CD4-positive, alpha-beta T cell treated with Interleukin-6 at 100 ng/mL for 8 hours (primary cell): Measurements from ENCODE around the gene KCTD17.
A peak's percentile ranks its signal among the peaks of the same experiment; 100 is the strongest.

Source experiments
- DNase-seq: peaks from one replicate; pipeline ENCODE4 v3.0.0-alpha.2; 2020; ENCODE audit warnings: mixed read lengths, low spot score

KCTD17 gene, protein sequence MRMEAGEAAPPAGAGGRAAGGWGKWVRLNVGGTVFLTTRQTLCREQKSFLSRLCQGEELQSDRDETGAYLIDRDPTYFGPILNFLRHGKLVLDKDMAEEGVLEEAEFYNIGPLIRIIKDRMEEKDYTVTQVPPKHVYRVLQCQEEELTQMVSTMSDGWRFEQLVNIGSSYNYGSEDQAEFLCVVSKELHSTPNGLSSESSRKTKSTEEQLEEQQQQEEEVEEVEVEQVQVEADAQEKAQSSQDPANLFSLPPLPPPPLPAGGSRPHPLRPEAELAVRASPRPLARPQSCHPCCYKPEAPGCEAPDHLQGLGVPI

DNA sequence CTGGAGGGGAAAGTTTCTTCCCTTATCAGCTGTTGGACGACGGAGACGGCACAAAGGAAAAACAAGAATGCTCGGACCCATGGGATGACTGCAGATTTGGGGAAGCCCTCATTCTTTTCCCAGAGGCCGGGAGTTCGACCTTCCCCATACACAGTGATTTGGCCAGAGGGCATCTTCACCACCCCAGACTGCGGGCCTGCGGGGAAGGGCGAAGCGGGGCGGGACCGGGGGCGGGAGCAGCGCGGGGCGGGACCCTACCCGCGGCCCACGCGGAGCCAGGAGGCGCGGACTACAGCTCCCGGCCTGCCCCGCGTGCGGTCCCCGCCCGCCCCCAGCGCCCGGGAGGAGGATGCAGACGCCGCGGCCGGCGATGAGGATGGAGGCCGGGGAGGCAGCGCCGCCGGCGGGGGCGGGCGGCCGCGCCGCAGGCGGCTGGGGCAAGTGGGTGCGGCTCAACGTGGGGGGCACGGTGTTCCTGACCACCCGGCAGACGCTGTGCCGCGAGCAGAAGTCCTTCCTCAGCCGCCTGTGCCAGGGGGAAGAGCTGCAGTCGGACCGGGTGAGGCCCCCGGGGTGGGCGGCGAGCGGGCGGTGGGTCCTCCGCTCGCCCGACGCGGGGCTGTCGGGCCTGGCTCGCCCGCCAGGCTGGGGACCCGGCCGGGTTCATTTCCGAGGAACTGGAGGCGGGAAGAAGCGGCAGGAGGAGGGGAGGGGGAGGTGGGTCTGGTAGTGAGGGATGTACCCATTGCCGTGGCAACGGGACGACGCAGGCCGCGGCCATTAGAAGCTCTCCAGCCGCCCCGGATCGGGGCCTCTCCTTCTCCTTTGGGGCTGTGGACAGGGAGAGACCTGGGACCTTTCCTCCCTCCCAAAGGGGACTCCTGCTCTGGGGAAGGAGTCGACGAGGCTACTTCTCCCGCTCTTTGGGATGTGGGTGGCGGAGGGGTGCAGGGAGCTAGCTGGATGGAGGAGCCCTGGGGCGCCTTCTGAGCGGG, at the start of gene KCTD17:
Gene KCTD17, plus strand, starts transcription at position 352 of the 995 bp plus-strand sequence. Its CDS starts 19 bp downstream, at position 371.
- peak; percentile 71 for DNase-seq

DNA sequence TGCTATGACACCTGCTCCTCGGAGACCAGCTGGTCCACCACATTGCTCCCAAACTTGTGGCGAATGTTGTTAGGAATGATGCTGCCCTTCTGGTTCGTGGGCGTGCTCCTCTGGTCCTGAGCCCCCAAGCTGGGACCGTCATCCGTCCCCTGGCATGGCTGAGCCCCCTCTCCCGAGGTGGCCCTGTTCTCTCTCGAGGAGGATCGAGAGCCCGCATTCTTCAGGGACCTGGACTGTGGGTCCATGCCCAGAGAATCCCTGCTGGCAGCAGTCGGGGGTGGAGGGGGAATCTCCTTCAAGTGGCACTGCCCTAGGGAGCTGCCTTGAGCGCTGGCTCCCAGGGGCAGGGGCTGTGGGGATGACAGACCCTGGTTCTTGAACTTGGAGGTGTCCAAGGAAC, 49.7 kb upstream of the KCTD17 start:
- DNase-seq, result no peak

DNA sequence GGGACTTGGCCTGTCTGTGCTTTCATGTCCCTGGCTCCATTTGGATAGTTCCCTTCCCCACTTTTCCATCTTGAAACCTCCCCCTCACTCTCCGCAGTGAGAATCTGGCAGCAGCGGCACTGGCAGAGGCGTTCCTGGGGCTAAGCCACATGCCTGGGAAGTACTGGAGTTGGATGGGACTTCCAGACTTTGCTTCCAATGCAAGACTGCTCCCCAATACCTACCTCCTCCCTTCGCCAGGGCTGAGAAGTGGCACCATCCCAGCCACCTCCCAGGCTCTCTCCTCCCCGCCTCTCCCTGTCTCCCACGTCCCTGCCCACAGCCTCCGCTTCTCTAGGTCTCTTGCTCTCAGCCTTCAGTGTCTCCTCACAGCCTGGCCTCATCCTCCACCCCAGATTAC, 48.9 kb upstream of the KCTD17 start:
- no peak for DNase-seq

DNA sequence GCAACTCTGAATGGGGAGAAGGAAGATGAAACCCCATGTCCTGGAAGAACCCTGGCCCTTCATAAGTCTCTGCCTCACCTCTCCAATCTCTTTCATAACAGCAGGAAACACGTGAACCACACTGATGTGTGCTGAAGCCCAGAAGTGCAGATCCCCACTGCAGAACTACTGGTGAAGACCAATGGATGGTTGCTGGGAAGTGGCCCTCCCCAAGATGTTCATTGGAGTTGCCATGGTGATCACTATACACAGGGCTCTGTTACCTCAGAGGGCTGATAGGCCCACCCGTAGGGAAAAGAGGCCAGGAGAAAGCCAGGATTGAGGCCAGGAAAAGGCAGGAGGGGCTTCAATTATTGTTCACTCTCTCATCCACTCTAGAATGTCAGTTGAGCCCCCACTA, 43.9 kb upstream of the KCTD17 start:
- DNase-seq, result no peak

DNA sequence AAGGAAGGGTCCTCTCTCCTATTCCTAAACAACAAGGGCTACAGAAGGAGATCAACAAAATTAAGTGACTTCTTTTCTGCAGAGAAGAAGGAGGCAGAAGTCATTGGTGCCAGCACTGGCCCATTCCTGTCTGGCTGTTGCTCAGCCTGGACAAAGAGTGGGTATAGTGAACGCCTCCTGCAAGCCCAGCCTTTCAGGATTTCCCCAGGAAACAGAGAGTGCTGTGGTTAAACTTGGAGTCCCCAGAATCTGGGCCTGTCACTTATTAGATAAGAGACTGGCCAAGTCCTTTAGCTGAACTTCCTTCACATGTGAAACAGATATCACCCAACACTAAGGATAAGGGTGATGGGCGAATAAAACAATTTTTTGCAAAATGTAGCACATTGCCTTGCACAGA, 43.2 kb upstream of the KCTD17 start:
- no peak for DNase-seq

DNA sequence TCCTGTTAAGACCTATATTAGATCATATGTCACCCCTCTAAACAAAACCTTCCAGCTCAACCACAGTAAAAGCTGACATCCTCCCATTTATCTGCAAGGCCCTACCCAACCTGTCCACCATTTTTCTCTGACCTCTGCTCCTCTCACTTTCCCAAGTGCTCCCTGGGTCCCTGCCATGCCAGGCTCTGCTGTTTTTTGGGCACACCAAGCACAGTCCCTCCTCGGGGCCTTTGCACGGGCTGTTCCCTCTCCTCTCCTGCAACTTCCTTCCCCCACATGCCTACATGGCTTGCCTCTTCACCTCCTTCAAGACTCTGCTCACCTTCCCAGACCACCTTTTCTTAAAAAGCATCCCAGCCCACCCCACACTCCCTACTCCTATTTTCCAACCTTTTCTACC, 42.1 kb upstream of the KCTD17 start:
- DNase-seq, result no peak

DNA sequence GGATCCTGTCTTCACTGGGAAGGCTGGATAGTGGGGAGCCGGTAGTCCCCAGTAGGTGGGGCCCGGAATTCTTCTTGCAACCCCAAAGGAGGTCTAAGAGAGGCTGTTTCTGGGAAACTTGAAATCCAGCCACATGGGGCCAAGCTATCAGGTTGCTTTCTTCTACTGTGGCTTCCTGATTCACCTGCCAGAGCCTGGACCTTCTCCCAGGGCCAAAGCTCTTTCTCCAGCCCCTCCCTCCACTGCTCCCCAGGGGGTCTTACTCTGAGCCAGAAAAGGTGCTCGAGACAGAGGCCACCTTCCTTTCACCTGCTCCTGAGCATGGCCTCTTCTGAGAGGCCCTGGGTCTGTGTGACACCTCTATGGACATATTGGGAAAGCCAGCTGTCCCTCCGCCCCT, 41.4 kb upstream of the KCTD17 start:
- DNase-seq, result no peak

DNA sequence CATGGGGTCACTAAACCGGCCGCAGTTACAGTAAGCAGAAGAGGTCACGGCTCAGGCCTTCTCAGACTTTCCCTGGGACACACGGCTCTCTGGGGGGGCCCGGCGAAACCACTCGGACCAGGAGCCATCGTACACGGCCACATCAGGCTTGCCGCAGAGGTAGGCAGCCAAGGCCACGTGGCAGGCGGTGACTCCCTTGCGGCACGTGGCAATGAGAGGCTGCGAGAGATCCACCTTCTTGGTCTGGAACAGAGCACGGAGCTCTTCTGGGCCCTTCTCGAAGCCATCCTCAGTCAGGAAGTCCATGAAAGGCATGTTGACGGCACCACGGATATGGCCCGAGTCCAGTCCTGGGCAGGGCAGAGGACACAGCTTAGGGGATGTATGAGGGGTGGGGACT, 40.6 kb upstream of the KCTD17 start:
- no peak for DNase-seq

DNA sequence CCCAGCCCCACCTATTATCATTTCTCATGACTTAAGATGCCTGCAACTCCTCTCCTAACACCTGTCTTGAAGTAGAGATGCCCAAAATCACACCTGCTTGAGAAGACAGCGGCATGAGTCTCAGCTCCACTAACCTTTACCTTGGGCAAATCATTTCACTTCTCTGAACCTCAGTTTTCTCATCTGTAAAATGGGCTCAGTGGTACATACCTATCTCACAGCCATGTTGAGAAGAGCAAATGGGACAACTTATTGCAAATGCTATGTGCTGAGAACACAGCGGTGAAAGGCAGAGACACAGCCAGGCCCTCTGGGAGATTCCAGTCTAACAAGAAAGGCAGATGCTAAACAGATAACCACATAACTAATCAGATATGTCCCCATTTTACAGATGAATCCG, 40.1 kb upstream of the KCTD17 start:
- DNase-seq, result no peak

DNA sequence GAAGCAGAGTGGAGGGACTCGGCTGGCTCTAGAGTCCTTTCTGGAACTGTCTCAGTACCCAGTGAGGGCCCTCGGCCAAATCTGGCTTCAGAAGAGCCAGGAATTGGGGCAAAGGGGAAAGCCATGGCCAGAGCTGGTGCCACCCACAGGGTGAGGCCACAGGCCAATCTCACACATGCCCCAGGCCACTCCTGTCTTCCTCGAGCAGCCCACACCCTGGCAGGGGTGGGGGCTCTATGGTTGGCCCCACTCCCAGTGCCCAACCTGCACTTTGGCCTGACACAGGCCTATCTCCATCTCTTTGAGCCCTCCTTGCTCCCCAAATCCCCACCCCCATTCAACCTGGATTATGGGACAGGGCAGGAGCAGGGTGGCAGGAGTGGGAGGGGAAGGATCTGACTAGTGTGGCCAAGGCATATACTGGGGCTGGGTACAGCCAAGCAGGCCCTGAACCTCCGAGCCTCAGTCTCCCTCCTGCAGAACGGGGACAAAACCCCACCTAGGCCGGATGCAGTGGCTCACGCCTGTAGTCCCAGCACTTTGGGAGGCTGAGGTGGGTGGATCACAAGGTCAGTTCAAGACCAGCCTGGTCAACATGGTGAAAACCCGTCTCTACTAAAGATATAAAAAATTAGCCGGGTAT, 39.2 kb upstream of the KCTD17 start:
- no peak for DNase-seq

DNA sequence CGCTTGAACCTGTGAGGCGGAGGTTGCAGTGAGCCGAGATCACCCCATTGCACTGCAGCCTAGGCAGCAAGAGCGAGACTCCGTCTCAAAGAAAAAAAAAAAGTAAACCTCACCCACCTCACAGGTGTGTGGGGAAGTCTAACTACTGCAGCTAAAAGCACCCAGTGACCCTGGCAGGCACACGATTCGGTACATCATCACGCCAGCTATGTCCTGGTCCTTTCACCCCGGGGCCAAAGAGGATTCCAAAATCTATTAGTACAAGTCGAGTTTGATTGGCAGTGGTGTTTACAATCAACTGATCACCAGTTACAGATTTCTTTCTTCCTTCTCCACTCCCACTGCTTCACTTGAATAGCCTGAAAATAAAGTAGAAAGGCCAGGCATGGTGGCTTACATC, 38.6 kb upstream of the KCTD17 start:
- DNase-seq, result no peak

DNA sequence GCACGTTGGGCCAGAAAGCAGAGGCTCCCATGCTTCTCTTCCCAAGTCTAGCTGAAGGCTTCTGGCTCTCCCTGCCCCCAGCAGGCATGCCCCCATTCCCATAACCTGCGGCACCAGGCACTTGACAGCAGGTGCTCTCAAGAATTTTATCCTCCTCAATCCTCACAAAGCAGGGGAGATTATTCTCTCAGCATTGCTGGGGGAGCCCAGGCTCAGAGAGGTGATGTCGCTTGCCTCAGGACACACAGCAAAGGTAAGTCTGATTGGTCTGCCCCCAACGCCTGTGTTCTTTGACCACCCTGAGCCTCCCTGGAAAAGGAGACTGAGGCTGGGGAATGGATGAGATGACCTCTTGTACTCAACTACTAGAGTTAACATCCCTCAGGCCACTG, 37.1 kb upstream of the KCTD17 start:
- DNase-seq, result no peak

DNA sequence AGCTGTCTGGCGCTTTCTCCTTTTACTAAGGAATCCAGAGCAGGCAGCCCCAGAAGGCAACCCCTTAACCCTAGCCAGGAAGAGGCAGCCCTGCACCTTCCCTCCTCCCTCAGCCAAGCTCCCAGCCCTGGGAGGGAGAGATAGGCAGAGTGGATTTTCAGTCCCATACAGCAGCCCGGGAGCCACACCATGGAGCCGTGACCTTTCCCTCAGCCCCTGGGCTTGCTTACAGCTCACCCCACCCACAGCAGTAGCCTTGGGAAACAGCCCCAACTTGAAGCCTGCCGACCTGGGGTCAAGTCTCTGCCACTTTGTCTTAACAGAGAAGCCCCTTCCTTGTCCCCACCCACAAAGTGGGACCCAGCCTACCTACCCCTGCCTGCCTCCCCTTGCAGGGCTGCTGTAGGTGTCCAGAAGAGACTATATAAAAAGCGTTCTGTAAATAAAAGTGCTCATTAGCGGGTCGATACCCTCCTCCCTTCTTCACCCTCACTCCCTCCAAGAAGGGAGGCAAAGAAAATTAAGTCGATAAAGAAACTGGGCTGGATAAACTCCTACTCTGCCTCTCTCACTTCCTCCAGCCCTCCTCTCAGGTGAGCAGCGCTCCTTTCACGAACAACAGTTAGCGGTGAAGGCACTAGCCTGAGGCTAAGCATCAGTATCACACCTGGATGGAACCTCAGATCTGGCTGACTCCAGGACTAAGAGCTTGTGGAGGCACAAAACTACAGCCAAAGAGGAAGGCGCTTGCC, 36.5 kb upstream of the KCTD17 start:
- DNase-seq, result no peak

DNA sequence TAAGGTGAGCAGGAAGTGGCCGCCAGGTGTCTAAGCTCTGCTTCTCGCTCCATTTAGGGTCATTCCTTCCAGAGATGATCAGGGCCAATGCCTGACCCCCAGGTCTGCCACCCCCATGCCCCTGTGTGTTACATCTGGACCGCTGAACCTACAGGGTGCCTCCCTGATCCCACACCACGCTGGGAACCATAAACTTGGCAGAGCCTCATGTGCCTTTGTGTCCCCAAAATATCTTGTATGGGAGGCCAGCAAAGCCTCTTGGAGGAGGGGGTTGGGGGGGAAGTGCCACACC, 36.0 kb upstream of the KCTD17 start:
- no peak for DNase-seq

DNA sequence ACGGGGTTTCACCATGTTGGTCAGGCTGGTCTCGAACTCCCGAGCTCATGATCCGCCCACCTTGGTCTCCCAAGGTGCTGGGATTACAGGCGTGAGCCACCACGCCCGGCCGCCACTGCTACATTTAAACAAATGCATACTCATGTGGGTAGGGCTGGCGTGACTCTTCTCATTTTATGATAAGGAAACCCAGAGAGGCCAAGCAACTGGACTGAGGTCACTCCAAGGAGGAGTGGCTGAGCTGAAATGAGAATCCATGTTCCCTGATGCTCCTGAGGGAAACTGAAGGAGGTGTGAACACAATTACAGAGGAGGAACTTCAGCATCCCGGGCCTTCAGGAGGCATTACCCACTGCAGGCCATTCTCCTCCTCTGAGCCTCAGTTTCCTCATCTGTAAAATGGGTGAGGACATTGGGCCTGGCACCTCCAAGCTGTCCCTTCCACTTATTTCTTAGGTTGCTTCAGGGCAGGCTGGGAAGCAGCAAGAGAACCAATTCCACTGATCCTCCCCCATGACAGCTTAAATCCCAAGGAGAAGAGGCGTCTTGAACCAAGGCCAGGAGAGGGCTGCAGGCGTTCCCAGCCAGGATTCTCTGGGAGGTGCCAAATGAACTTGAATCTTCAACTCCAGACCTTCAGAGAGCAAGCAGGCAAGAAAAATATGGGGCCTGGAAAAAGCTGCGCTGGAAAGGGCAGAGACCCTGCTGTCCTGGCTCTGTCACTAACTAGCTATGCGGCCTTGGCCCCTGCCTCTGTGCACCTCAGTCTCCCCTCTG, 35.2 kb upstream of the KCTD17 start:
- DNase-seq, result no peak

DNA sequence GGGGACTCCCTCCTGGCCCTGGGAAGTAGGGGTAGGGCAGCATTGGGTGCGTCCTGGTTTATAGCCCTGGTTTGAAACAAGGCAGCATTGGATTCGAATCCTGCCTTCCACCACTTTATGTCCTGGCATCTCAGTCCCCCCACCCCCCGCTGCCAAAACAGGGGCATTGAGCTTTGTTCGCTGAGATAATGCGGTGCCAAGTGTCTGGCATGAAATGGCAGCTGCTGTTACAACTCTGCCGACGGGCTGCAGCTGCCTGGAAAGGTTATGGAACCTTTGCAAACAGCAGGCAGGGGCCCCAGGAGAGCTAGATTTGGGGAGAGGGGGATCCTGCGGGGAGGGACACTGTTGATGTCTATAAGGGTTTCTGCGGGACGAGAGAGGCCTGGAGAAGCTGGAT, 34.2 kb upstream of the KCTD17 start:
- no peak for DNase-seq

DNA sequence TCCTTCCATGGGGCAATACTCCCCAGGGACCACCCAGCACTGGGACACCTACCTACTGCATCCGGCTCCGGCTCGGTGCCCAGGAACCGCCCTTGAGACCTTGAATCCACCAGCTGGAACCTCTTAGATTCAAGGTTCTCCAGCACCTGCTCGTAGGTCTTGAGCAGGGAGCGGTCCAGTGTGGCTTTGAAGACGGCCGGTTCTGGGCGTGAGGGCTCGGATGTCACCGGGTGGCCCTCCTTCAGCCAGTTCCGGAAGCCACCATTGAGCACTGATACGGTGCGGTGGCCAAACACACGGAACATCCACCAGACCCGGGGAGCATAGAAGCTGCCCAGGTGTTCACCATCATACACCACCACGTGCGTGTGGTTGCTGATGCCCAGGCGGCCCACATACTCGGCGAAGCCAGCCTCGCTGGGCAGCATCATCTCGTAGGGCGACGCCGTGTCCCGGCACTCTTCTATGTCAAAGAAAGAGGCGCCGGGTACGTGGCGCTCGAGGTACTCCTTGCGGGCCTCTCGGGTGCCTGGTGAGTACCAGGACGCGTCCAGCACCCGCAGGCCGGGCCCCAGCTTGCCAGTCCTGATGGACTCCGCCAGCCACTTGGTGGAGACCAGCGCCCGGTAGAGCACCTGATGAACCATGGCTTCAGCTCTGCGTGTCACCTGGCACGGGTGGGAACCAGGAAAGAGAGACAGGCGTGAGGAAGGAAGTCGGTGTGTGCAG, 33.3 kb upstream of the KCTD17 start:
- DNase-seq, result no peak

DNA sequence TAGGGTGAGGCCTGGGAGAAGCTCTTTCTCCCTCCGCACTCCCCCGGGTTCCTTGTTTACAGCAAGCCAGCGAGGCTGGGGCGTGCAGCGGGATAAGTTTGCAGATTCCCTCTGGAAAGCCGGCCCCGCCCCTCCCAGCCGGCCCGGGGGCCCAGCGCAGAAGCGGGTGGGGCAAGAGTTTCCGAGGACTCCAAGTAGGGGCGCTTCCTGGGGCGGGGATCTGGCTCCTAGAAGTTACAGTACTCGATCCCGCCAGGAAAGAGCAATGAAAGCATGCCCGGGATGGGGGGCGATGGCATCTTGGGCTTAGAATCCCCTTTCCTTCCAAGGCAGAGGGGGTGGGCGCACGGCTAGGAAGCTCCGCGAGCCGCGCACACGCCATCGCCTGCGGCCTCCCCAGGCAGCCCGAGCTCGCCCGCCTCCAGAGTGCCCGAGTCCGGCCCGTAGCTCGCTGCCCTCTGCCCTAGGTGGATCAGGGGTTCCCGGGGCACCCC, 32.7 kb upstream of the KCTD17 start:
- DNase-seq, result no peak

DNA sequence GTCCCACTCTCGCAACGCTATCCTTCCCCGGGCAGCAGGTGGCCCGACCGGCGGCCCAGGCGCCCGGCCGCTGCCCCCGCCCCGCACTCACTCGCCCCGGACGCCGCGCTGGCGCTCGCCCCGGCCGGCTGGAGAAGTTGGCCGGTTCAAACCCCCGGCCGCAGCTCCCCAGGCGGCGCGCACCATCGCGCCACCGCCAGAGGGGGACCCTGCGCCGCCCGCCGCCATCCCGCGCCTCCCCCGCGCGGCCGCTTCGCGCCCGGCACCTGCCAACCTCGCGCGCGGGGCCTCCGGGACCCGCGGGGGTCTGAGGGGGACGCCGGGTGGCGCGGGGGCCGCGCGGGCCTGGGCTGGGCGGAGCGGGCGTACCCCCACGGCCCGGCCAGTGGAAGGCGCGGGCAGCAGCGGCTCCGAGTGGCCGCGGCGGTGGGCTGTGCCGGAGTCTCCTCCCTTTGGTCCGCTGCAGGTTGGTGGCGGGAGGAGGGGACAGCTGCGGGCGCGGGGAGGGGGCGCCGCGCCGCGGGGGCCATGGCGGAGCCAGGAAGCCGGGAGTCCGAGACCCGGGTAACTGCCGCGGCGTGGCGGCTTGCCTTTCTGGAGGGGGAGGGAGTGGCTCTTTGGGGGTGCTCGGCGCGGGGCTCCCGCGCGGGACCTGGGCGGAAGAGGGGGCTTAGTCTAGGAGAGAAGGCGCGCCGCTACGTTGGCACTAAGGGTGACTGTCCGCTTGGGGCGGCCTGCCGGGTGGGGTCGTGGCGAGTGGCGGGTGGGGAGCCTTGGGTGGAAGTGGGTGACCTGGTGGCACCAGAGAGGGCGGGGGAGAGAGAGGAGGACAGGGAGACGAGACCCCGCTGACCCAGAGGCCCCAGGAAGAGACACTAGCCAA, 32.0 kb upstream of the KCTD17 start, which contains the start of the genes MPST and TST:
Gene MPST, plus strand, starts transcription at position 434 of the 883 bp plus-strand sequence. Its CDS starts 95 bp downstream, at position 529.
Gene TST, minus strand, starts transcription at position 139 of the 883 bp plus-strand sequence. CDS start 715 bp downstream, outside the sequence.
- DNase-seq, result peak; percentile 15
